Activated B cell treated with CpG ODN at 0.5 μM for 24 hours (primary cell): ENCODE data around the gene INPP5A. TPM values are rescaled to one million over a fixed set of nuclear protein-coding genes. Genes with fewer than 3 reads are reported as not detected.
A peak's percentile ranks its signal among the peaks of the same experiment; 100 is the strongest.

ENCODE experiments used
- ATAC-seq: fragments of 200-7000 bp; cut with Tn5 transposase; one replicate; pipeline ENCODE4 v1.10.0; 2021; ENCODE audit warnings: low read depth, mild to moderate bottlenecking, moderate library complexity
- CTCF ChIA-PET: fragments of 350-600 bp; sonication (Branson Sonifier 250); formaldehyde crosslinking; loops from one replicate; lab custom pipeline; 2021; ENCODE audit warnings: antibody characterized with exemption; lab: Charles Lee
- POLR2A ChIA-PET: fragments of 350-600 bp; sonication (Branson Sonifier 250); formaldehyde crosslinking; loops from one replicate; lab custom pipeline; 2021; ENCODE audit warnings: antibody characterized with exemption; lab: Charles Lee
- DNase-seq: peaks from one replicate; pipeline ENCODE4 v3.0.0; 2022
- H3K27ac Mint-ChIP-seq: one replicate; pipeline ENCODE4 v1.8.0; 2020; ENCODE audit warnings: mixed read lengths
- H3K27me3 Mint-ChIP-seq: one replicate; pipeline ENCODE4 v1.8.0; 2021; ENCODE audit warnings: mixed read lengths
- H3K36me3 Mint-ChIP-seq: one replicate; pipeline ENCODE4 v1.8.0; 2021; ENCODE audit warnings: low read depth, mixed read lengths
- H3K4me1 Mint-ChIP-seq: one replicate; pipeline ENCODE4 v1.8.0; 2021; ENCODE audit warnings: mixed read lengths
- H3K4me3 Mint-ChIP-seq: one replicate; pipeline ENCODE4 v1.8.0; 2020; ENCODE audit warnings: mild to moderate bottlenecking, mixed read lengths
- H3K9me3 Mint-ChIP-seq: one replicate; pipeline ENCODE4 v1.8.0; 2020; ENCODE audit warnings: mixed read lengths
- CTCF ChIP-seq: fragments of 200-600 bp; IDR thresholded peaks from one replicate; pipeline ENCODE4 v1.8.0; 2022; ENCODE audit warnings: antibody characterized with exemption, mild to moderate bottlenecking
- intact Hi-C: fragments of 100-400 bp; cut with micrococcal nuclease; formaldehyde crosslinking; loops from one replicate; pipeline ENCODE4 v1.15.1; 2024
- total RNA-seq: library from RNA; stranded (reverse); gene quantifications from 2 replicates; pipeline ENCODE4 v1.2.3, GENCODE V29; 2022

INPP5A gene
- total RNA-seq, 1 donor from 2014 or later, result 24.9 TPM

GRCh38 chr10:132611986-132612385, 74.4 kb downstream of the INPP5A start:
- Mint-ChIP-seq H3K4me1 (peaks cover 16% of the 10 kb centered on the region), H3K36me3 (peaks cover 33% of the 10 kb centered on the region), H3K27ac (no peak overlapping the region), H3K4me3 (no peak overlapping the region), H3K9me3 (no peaks in the 10 kb centered on the region), H3K27me3 (no peaks in the 10 kb centered on the region)
- no peak for DNase-seq
- ATAC-seq, result no peak
- ChIA-PET CTCF (no interaction called here), POLR2A (no interaction called here)
- intact Hi-C loops, result no loop called here
- no peak for TF ChIP-seq CTCF

- Mint-ChIP-seq H3K9me3 (no peaks in the 10 kb centered on the region), H3K4me3 (no peak overlapping the region), H3K27me3 (no peaks in the 10 kb centered on the region), H3K4me1 (peaks cover 16% of the 10 kb centered on the region), H3K27ac (no peak overlapping the region), H3K36me3 (peaks cover 41% of the 10 kb centered on the region)
- intact Hi-C loops, result no loop called here
- ChIA-PET CTCF (no interaction called here), POLR2A (no interaction called here)
- no peak for ATAC-seq
- DNase-seq, result peak; percentile 8
- TF ChIP-seq CTCF, result no peak
Measured at GRCh38 chr10:132612571-132613504, 75.3 kb downstream of the INPP5A start.

DNA sequence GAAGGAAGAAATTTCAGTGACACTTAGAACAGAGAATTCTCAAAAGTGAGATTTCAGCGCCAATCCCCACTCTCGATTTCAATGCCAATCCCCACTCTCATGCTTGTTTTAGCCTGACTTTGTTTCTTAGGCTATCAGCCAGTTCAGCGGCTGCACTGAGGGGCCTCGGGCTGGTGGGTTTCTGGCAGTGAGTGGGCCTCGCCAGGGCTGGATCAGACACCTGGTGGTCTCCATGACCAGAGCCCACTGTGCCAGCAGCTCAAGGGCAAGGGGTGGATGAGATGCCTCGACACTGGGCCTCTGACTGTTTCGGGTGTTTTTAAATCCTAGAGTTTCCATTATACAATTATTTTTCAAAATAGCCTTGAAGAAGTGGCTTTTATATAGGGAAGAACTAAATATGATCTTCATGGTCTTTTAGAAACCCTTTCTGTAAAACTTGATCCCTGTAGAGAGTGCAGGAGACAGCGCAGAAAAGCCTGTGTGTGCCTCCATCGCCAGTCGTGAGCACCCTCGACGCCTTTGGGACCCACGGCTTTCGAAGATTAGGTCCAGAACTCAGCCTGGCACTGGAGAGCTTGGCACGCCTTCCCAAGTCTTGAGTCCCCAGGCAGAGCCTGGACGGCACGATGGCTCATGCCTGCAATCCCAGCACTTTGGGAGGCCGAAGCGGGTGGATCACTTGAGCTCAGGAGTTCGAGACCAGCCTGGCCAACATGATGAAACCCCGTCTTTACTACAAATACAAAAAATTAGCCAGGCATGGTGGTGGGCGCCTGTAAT, 76.2 kb downstream of the INPP5A start:
- ChIA-PET CTCF (no interaction called here), POLR2A (no interaction called here)
- Mint-ChIP-seq H3K27ac (no peak overlapping the region), H3K36me3 (peaks cover 45% of the 10 kb centered on the region), H3K27me3 (no peaks in the 10 kb centered on the region), H3K4me1 (peaks cover 16% of the 10 kb centered on the region), H3K4me3 (no peak overlapping the region), H3K9me3 (no peaks in the 10 kb centered on the region)
- TF ChIP-seq CTCF, result no peak
- ATAC-seq (no peak), DNase-seq (peak; percentile 7)
- intact Hi-C loops, result no loop called here

DNA sequence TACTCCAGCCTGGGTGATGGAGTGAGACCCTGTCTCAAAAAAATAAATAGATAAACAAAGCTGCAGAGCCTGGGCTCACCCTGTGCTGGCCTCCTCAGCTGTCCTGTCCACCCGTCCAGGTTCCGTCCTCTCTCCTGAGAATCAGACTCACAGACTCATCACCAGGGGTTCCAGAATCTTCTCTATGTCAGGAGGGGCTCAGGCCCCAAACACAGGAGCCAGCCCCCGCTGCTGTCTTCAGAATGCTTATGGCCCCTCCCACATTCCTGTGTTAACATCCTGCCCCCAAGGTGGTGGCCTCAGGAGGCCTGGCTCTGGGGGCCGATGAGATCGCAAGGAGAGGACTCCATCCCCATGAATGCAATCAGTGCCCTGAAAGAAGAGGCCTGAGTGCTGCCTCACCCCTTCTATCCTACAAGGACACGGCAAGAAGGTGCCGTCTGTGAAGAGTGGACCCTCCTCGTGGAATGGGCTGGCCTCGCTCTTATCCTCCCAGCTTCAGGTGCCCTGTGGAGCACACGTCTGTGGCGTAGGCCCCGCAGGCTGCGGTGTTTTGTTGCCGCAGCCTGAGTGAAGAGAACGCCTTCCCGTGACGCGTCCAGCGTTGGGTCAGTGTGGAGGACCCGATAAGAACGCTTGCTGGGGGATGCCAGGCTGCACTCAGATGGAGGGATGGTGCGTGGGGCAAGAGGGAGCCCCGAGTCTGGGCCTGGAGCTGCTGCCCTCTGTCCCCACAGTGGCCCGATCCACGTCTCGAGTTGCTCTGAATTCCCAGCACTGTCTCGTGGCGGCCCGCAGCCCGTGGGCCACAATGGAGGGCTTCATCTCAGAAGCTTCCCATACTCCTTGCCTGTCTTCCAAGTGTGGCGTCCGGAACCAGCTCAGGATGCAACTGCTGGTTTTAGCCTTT, 77.1 kb downstream of the INPP5A start:
- Mint-ChIP-seq H3K9me3 (no peaks in the 10 kb centered on the region), H3K27me3 (no peaks in the 10 kb centered on the region), H3K27ac (no peak overlapping the region), H3K4me1 (peaks cover 16% of the 10 kb centered on the region), H3K4me3 (no peak overlapping the region), H3K36me3 (peaks cover 43% of the 10 kb centered on the region)
- ATAC-seq (no peak), DNase-seq (no peak)
- intact Hi-C loops, result no loop called here
- CTCF ChIA-PET, result no interaction called here
- no peak for TF ChIP-seq CTCF
- POLR2A ChIA-PET, result no interaction called here
